H9 (cell line): ENCODE data around the gene SURF1. TPM values are rescaled to one million over a fixed set of nuclear protein-coding genes. Genes with fewer than 3 reads are reported as not detected.

Source experiments
- DNase-seq: peaks from one replicate; pipeline ENCODE4 v3.0.0-alpha.2; 2017
- H2AFZ ChIP-seq: one replicate; pipeline ENCODE4 v1.6.1; 2013; ENCODE audit warnings: mild to moderate bottlenecking, low read length, control low read depth, moderate library complexity
- H2AK5ac ChIP-seq: 2 replicates; pipeline ENCODE4 v1.6.1; 2013; ENCODE audit warnings: low read length, control low read depth, mixed read lengths; ENCODE audit not compliant: insufficient read length
- H2BK120ac ChIP-seq: one replicate; pipeline ENCODE4 v1.6.1; 2013; ENCODE audit warnings: low read depth, mild to moderate bottlenecking, low read length, control low read depth, inconsistent platforms; ENCODE audit not compliant: poor library complexity, severe bottlenecking
- H2BK12ac ChIP-seq: 2 replicates; pipeline ENCODE4 v1.6.1; 2013; ENCODE audit warnings: low read length, control low read depth, mixed read lengths, low read depth; ENCODE audit not compliant: insufficient read length
- H2BK15ac ChIP-seq: 2 replicates; pipeline ENCODE4 v1.6.1; 2013; ENCODE audit warnings: low read depth, low read length, control low read depth
- H2BK20ac ChIP-seq: one replicate; pipeline ENCODE4 v1.6.1; 2013; ENCODE audit warnings: low read depth, mild to moderate bottlenecking, low read length, control low read depth, inconsistent platforms; ENCODE audit not compliant: poor library complexity, severe bottlenecking
- H2BK5ac ChIP-seq: 2 replicates; pipeline ENCODE4 v1.6.1; 2013; ENCODE audit warnings: low read length, control low read depth, mixed read lengths; ENCODE audit not compliant: insufficient read length
- H3K14ac ChIP-seq: 2 replicates; pipeline ENCODE4 v1.6.1; 2013; ENCODE audit warnings: low read length, control low read depth; ENCODE audit not compliant: insufficient read depth
- H3K18ac ChIP-seq: 2 replicates; pipeline ENCODE4 v1.6.1; 2013; ENCODE audit warnings: low read depth, mild to moderate bottlenecking, mixed read lengths, low read length, control low read depth; ENCODE audit not compliant: insufficient read length
- H3K23ac ChIP-seq: 2 replicates; pipeline ENCODE4 v1.6.1; 2013; ENCODE audit warnings: low read length, control low read depth, mixed read lengths, low read depth; ENCODE audit not compliant: insufficient read length
- H3K23me2 ChIP-seq: 2 replicates; pipeline ENCODE4 v1.6.1; 2013; ENCODE audit warnings: low read depth, mild to moderate bottlenecking, mixed read lengths, low read length, control low read depth; ENCODE audit not compliant: insufficient read length, poor library complexity, severe bottlenecking
- H3K27ac ChIP-seq: 2 replicates; pipeline ENCODE4 v1.5.1; 2013; ENCODE audit warnings: low read length, control low read depth, mixed read lengths, low read depth; ENCODE audit not compliant: insufficient read length
- H3K27me3 ChIP-seq: 2 replicates; pipeline ENCODE4 v1.6.1; 2013; ENCODE audit warnings: low read length, control low read depth, inconsistent platforms; ENCODE audit not compliant: insufficient read depth
- H3K4ac ChIP-seq: 2 replicates; pipeline ENCODE4 v1.6.1; 2013; ENCODE audit warnings: low read depth, mild to moderate bottlenecking, control low read depth, inconsistent platforms, low read length, moderate library complexity
- H3K4me1 ChIP-seq: 2 replicates; pipeline ENCODE4 v1.6.1; 2013; ENCODE audit warnings: low read length, control low read depth, inconsistent platforms; ENCODE audit not compliant: insufficient read depth
- H3K4me2 ChIP-seq: 2 replicates; pipeline ENCODE4 v1.6.1; 2013; ENCODE audit warnings: low read length, control low read depth, mixed read lengths; ENCODE audit not compliant: insufficient read length, insufficient read depth
- H3K56ac ChIP-seq: 2 replicates; pipeline ENCODE4 v1.6.1; 2013; ENCODE audit warnings: low read depth, mild to moderate bottlenecking, mixed read lengths, low read length, control low read depth; ENCODE audit not compliant: insufficient read length
- H3K79me1 ChIP-seq: 2 replicates; pipeline ENCODE4 v1.6.1; 2013; ENCODE audit warnings: low read depth, mild to moderate bottlenecking, moderate library complexity, low read length, control low read depth, inconsistent platforms; ENCODE audit not compliant: insufficient read depth, poor library complexity, severe bottlenecking
- H3K79me2 ChIP-seq: 2 replicates; pipeline ENCODE4 v1.6.1; 2013; ENCODE audit warnings: low read length, control low read depth, inconsistent platforms; ENCODE audit not compliant: insufficient read depth
- H3K9ac ChIP-seq: 2 replicates; pipeline ENCODE4 v1.6.1; 2013; ENCODE audit warnings: low read length, control low read depth, mixed read lengths; ENCODE audit not compliant: insufficient read length; ENCODE audit errors: extremely low read depth
- H3K9me3 ChIP-seq: one replicate; pipeline ENCODE4 v1.6.1; 2013; ENCODE audit warnings: low read depth, low read length, inconsistent platforms; ENCODE audit not compliant: control insufficient read depth
- H3T11ph ChIP-seq: one replicate; pipeline ENCODE4 v1.6.1; 2013; ENCODE audit warnings: mild to moderate bottlenecking, low read length, control low read depth, inconsistent platforms
- H4K20me1 ChIP-seq: one replicate; pipeline ENCODE4 v1.6.1; 2013; ENCODE audit not compliant: control insufficient read depth, insufficient read length, insufficient read depth
- H4K5ac ChIP-seq: 2 replicates; pipeline ENCODE4 v1.6.1; 2013; ENCODE audit warnings: low read depth, mild to moderate bottlenecking, mixed read lengths, low read length, control low read depth; ENCODE audit not compliant: insufficient read length
- H4K8ac ChIP-seq: replicated peaks from 2 replicates; pipeline ENCODE4 v1.6.1; 2013; ENCODE audit warnings: low read length, control low read depth, mixed read lengths, low read depth; ENCODE audit not compliant: insufficient read length
- H4K91ac ChIP-seq: 2 replicates; pipeline ENCODE4 v1.6.1; 2013; ENCODE audit warnings: low read depth, mild to moderate bottlenecking, moderate library complexity, mixed read lengths, low read length, control low read depth; ENCODE audit not compliant: insufficient read length
- H3K27ac Mint-ChIP-seq, 3 experiments: 2 replicates in 2 of 3; 3 replicates in 1 of 3; pipeline ENCODE4 v1.8.0; 2020 to 2021; ENCODE audit warnings: mixed read lengths in 3 of 3, mild to moderate bottlenecking in 1 of 3, moderate library complexity in 1 of 3
- H3K27me3 Mint-ChIP-seq: 2 replicates; pipeline ENCODE4 v1.8.0; 2021; ENCODE audit warnings: low read depth, mild to moderate bottlenecking, moderate library complexity, mixed read lengths
- H3K36me3 Mint-ChIP-seq, 3 experiments: 2 replicates in 2 of 3; 3 replicates in 1 of 3; pipeline ENCODE4 v1.8.0; 2020 to 2021; ENCODE audit warnings: low read depth in 3 of 3, mixed read lengths in 3 of 3; ENCODE audit not compliant: insufficient read depth in 1 of 3
- H3K4me1 Mint-ChIP-seq, 2 experiments: 2 replicates each; pipeline ENCODE4 v1.8.0; 2020; ENCODE audit warnings: mixed read lengths in 2 of 2
- H3K4me3 Mint-ChIP-seq, 2 experiments: 2 replicates in 1 of 2; 3 replicates in 1 of 2; pipeline ENCODE4 v1.8.0; 2020 to 2021; ENCODE audit warnings: mild to moderate bottlenecking in 2 of 2, mixed read lengths in 2 of 2, moderate library complexity in 1 of 2
- H3K9me3 Mint-ChIP-seq, 2 experiments: 2 replicates in 1 of 2; 3 replicates in 1 of 2; pipeline ENCODE4 v1.8.0; 2020; ENCODE audit warnings: mild to moderate bottlenecking in 2 of 2, mixed read lengths in 2 of 2, moderate library complexity in 1 of 2
- CTCF ChIP-seq: fragments of 200-600 bp; sonication (generic); conservative IDR thresholded peaks from 3 replicates; pipeline ENCODE4 v1.8.0; 2021; ENCODE audit warnings: antibody characterized with exemption, mild to moderate bottlenecking
- WGBS: extraction: QIAGEN DNeasy Blood & Tissue Kit; methylation state at CpG from one replicate; pipeline ENCODE4 v1.1.7; 2013; ENCODE audit warnings: missing lambda C conversion rate, low lambda C conversion rate, mixed read lengths; ENCODE audit not compliant: insufficient read length; ENCODE audit errors: extremely low coverage; 5-methylcytosine and 5-hydroxymethylcytosine counted together
- long read RNA-seq: library from polyadenylated mRNA; unstranded; transcript quantifications from one replicate; pipeline ENCODE4 v2.0.0, GENCODE V29; 2020
- total RNA-seq: library from RNA; stranded (reverse); gene quantifications from 2 replicates; pipeline ENCODE4 v1.2.1, GENCODE V29; 2021

SURF1 gene
- 43.3 and 46.8 TPM in 2 replicates for total RNA-seq
- long read RNA-seq, transcript SURF1-201 (9 exons, 1,093 nt) = major isoform, 8 of 17 reads
- long read RNA-seq, partial matches to known transcripts = 3 of 17 reads
- long read RNA-seq, other reads (novel, unspliced or antisense) = 2 of 17 reads

GRCh38 chr9:133356391-133357091, at the start of gene SURF1, which contains the start of gene SURF2:
SURF1 (minus strand) TSS chr9:133356487; CDS start chr9:133356453, 34 bp downstream.
SURF2 (plus strand) TSS chr9:133356550; CDS start chr9:133356593, 43 bp downstream.
- Histone ChIP-seq H3K79me2 (no peaks in the 10 kb centered on the region; the same call in 1 of the 2 replicates), H3K23ac (no peak within 1 kb of the TSS), H3K27me3 (no peaks in the 10 kb centered on the region), H3K23me2 (peaks cover 10% of the 10 kb centered on the region), H3K4ac (no peak within 1 kb of the TSS), H4K91ac (no peak within 1 kb of the TSS), H3K56ac (no peak within 1 kb of the TSS), H3K27ac (no peak within 1 kb of the TSS), H3K9me3 (no peaks in the 10 kb centered on the region), H2BK15ac (no peak within 1 kb of the TSS), H4K5ac (no peak within 1 kb of the TSS), H3K18ac (no peak within 1 kb of the TSS), H3T11ph (no peak within 1 kb of the TSS), H3K9ac (peak within 1 kb of the TSS; percentile 45), H2BK120ac (no peak within 1 kb of the TSS), H4K20me1 (no peaks in the 10 kb centered on the region), H3K79me1 (peaks cover 3% of the 10 kb centered on the region), H2AFZ (no peak within 1 kb of the TSS), H2AK5ac (no peak within 1 kb of the TSS), H4K8ac (no peak within 1 kb of the TSS), H3K14ac (no peak within 1 kb of the TSS), H3K4me1 (no peaks in the 10 kb centered on the region), H2BK5ac (no peak within 1 kb of the TSS), H2BK20ac (no peak within 1 kb of the TSS), H3K4me2 (peak within 1 kb of the TSS; percentile 60), H2BK12ac (no peak within 1 kb of the TSS)
- Mint-ChIP-seq H3K4me1 (peaks cover 11 to 12% of the 10 kb centered on the region in 2 experiments), H3K4me3 (peak within 1 kb of the TSS; percentile 92 to 96), H3K27me3 (no peaks in the 10 kb centered on the region), H3K36me3 (peaks cover 12 to 57% (median 50%) of the 10 kb centered on the region in 3 experiments; a peak in 6 of 7 replicates), H3K9me3 (no peaks in the 10 kb centered on the region), H3K27ac (peak within 1 kb of the TSS; percentile 72 to 95 (median 94); a peak in 5 of 7 replicates)
- peak; percentile 88 for DNase-seq
- TF ChIP-seq CTCF = peak; percentile 24; the same call in 1 of the 3 replicates
- WGBS = no CpG with 5 or more reads among the region's 78 CpGs
